Activated naive CD4-positive, alpha-beta T cell treated with Interleukin-2 at 50 U/mL for 16 hours (primary cell): ENCODE results near the gene NEK4.
"Not testable (repeated sequence)": the region's sequence is repeated elsewhere in the genome, so short reads cannot be mapped to it uniquely, and the experiment has no call there.

Source experiments
- DNase-seq: peaks from one replicate; pipeline ENCODE4 v3.0.0-alpha.2; 2020

Gene NEK4

GRCh38 chr3:52777959-52778805, 7.4 kb upstream of the NEK4 start:
- no peak for DNase-seq

- no peak for DNase-seq
Measured at GRCh38 chr3:52777127-52777958, 6.6 kb upstream of the NEK4 start, which contains the start of gene ITIH1. Gene ITIH1, plus strand, starts transcription at chr3:52777599. Its CDS starts 17 bp downstream, at chr3:52777616.

GRCh38 chr3:52776486-52776885, 5.7 kb upstream of the NEK4 start:
- not testable (repeated sequence) for DNase-seq

- no peak for DNase-seq
Measured at GRCh38 chr3:52775877-52776276, 5.1 kb upstream of the NEK4 start.

GRCh38 chr3:52774901-52775864, 4.4 kb upstream of the NEK4 start:
- no peak for DNase-seq

GRCh38 chr3:52774066-52774713, 3.5 kb upstream of the NEK4 start:
- DNase-seq = no peak

- no peak for DNase-seq
Measured at GRCh38 chr3:52773361-52774065, 2.8 kb upstream of the NEK4 start.

- DNase-seq = no peak
Measured at GRCh38 chr3:52771702-52772101, 962 bp upstream of the NEK4 start.

GRCh38 chr3:52771334-52771681, 568 bp upstream of the NEK4 start:
- DNase-seq = no peak

GRCh38 chr3:52769786-52770455, 819 bp downstream of the NEK4 start:
- no peak for DNase-seq

- DNase-seq = no peak
Measured at GRCh38 chr3:52763466-52763865, 7.3 kb downstream of the NEK4 start.

- no peak for DNase-seq
Measured at GRCh38 chr3:52756141-52756540, 14.6 kb downstream of the NEK4 start.

- no peak for DNase-seq
Measured at GRCh38 chr3:52754373-52754772, 16.4 kb downstream of the NEK4 start.

- DNase-seq = no peak
Measured at GRCh38 chr3:52752045-52752660, 18.6 kb downstream of the NEK4 start.

GRCh38 chr3:52743721-52744120, 27.0 kb downstream of the NEK4 start:
- DNase-seq = no peak

- DNase-seq = no peak
Measured at GRCh38 chr3:52743152-52743551, 27.6 kb downstream of the NEK4 start.

GRCh38 chr3:52742418-52743041, 28.2 kb downstream of the NEK4 start:
- no peak for DNase-seq

GRCh38 chr3:52739730-52740129, 31.0 kb downstream of the NEK4 start:
- no peak for DNase-seq

GRCh38 chr3:52733256-52733891, 37.4 kb downstream of the NEK4 start:
- DNase-seq = no peak

GRCh38 chr3:52731590-52731989, 39.1 kb downstream of the NEK4 start:
- DNase-seq = no peak
